Smooth muscle cell (in vitro differentiated cells): ENCODE measurements around the gene SLC16A1. TPM values are rescaled to one million over a fixed set of nuclear protein-coding genes. Genes with fewer than 3 reads are reported as not detected.

ENCODE experiments used
- DNase-seq: peaks from one replicate; lab custom pipeline; 2025; ENCODE audit not compliant: unreplicated experiment; lab: John Stamatoyannopoulos, UW
- H2AFZ ChIP-seq: fragments of 200-600 bp; sonication (generic); 2 replicates; pipeline ENCODE4 v1.6.0; 2016; ENCODE audit warnings: antibody characterized with exemption, low read depth, mild to moderate bottlenecking
- H3F3A ChIP-seq: fragments of 200-600 bp; sonication (generic); 2 replicates; pipeline ENCODE4 v1.6.0; 2017; ENCODE audit warnings: antibody characterized with exemption, low read depth
- H3K27ac ChIP-seq: fragments of 200-600 bp; sonication (generic); 2 replicates; pipeline ENCODE4 v1.5.1; 2016; ENCODE audit warnings: low read depth, mild to moderate bottlenecking
- H3K27me3 ChIP-seq: fragments of 200-600 bp; sonication (generic); 2 replicates; pipeline ENCODE4 v1.6.1; 2016; ENCODE audit warnings: low read depth, mild to moderate bottlenecking
- H3K36me3 ChIP-seq: fragments of 200-600 bp; sonication (generic); 2 replicates; pipeline ENCODE4 v1.5.1; 2016; ENCODE audit warnings: low read depth
- H3K4me1 ChIP-seq: fragments of 200-600 bp; sonication (generic); 2 replicates; pipeline ENCODE4 v1.5.1; 2016; ENCODE audit warnings: low read depth
- H3K4me2 ChIP-seq: fragments of 200-600 bp; sonication (generic); 2 replicates; pipeline ENCODE4 v1.6.0; 2016; ENCODE audit warnings: mild to moderate bottlenecking
- H3K4me3 ChIP-seq: fragments of 200-600 bp; sonication (generic); 2 replicates; pipeline ENCODE4 v1.5.1; 2016; ENCODE audit warnings: mild to moderate bottlenecking
- H3K79me2 ChIP-seq: fragments of 200-600 bp; sonication (generic); 2 replicates; pipeline ENCODE4 v1.6.0; 2016; ENCODE audit warnings: low read depth, mild to moderate bottlenecking
- H3K9ac ChIP-seq: fragments of 200-600 bp; sonication (generic); 2 replicates; pipeline ENCODE4 v1.6.0; 2016; ENCODE audit warnings: low read depth
- H3K9me3 ChIP-seq: fragments of 200-600 bp; sonication (generic); replicated peaks from 2 replicates; pipeline ENCODE4 v1.5.1; 2016; ENCODE audit warnings: low read depth
- H4K20me1 ChIP-seq: fragments of 200-600 bp; sonication (generic); 2 replicates; pipeline ENCODE4 v1.6.0; 2016; ENCODE audit warnings: low read depth
- WGBS: methylation state at CpG from one replicate; pipeline ENCODE4 v1.1.7; 2016; ENCODE audit warnings: low lambda C conversion rate; 5-methylcytosine and 5-hydroxymethylcytosine counted together
- polyA plus RNA-seq: library from polyadenylated mRNA; unstranded; fragments of >200 nt; fragmentation: Nextera tagmentation; extraction: Ambion mirVana; gene quantifications from 2 replicates; pipeline ENCODE4 v1.2.1, GENCODE V29; 2016
- total RNA-seq: library from RNA; depleted of rRNA; stranded (reverse); fragments of >200 nt; gene quantifications from 2 replicates; pipeline ENCODE4 v1.2.3, GENCODE V29; 2014
- TF ChIP-seq, protein P1 (sequence below): fragments of 200-600 bp; sonication (generic); IDR thresholded peaks from 2 replicates; pipeline ENCODE4 v1.5.1; 2017; ENCODE audit warnings: borderline replicate concordance, mild to moderate bottlenecking, antibody characterized with exemption; ENCODE audit not compliant: insufficient read depth, poor library complexity, severe bottlenecking

The SLC16A1 gene
- total and polyA plus RNA-seq, 2 experiments from 2014 or later = 43.9 to 77.7 TPM

DNA sequence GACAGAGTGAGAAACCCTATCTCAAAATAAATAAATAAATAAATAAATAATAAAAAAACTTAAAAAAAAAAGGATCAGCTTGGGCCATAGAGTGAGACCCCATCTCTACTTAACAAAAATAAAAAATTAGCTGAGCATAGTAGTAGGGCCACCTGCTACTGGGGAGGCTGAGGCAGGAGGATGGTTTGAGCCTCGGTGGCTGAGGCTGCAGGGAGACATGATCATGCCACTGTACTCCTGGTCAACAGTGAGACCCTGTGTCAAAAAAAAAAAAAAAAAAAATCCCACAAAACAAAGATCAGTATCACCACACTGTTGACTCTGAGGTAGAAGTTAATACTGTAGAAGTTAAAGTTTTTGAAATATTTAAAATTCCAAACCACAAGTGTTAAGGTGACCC is 29.1 kb downstream of the SLC16A1 start:
- Histone ChIP-seq H4K20me1 (peaks cover 63% of the 10 kb centered on the region), H3K4me1 (no peaks in the 10 kb centered on the region), H3K9me3 (no peaks in the 10 kb centered on the region), H3K9ac (no peak overlapping the region), H3K4me2 (no peak overlapping the region), H3K36me3 (peaks cover 13% of the 10 kb centered on the region), H3K4me3 (no peak overlapping the region), H3F3A (no peaks in the 10 kb centered on the region), H3K27me3 (no peaks in the 10 kb centered on the region), H3K27ac (no peak overlapping the region), H2AFZ (no peak overlapping the region), H3K79me2 (peaks cover 21% of the 10 kb centered on the region)
- WGBS = 88% methylated on average over 1 of the region's 1 CpG
- TF ChIP-seq, protein P1, sequence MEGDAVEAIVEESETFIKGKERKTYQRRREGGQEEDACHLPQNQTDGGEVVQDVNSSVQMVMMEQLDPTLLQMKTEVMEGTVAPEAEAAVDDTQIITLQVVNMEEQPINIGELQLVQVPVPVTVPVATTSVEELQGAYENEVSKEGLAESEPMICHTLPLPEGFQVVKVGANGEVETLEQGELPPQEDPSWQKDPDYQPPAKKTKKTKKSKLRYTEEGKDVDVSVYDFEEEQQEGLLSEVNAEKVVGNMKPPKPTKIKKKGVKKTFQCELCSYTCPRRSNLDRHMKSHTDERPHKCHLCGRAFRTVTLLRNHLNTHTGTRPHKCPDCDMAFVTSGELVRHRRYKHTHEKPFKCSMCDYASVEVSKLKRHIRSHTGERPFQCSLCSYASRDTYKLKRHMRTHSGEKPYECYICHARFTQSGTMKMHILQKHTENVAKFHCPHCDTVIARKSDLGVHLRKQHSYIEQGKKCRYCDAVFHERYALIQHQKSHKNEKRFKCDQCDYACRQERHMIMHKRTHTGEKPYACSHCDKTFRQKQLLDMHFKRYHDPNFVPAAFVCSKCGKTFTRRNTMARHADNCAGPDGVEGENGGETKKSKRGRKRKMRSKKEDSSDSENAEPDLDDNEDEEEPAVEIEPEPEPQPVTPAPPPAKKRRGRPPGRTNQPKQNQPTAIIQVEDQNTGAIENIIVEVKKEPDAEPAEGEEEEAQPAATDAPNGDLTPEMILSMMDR = no peak
- DNase-seq = no peak

GRCh38 chr1:112925015-112925414 is 31.0 kb downstream of the SLC16A1 start:
- DNase-seq = no peak
- H3K9ac ChIP-seq = no peak overlapping the region
- H3K9me3 ChIP-seq = no peaks in the 10 kb centered on the region
- no peak overlapping the region for H3K4me3 ChIP-seq
- TF ChIP-seq, protein P1 = no peak
- peaks cover 51% of the 10 kb centered on the region for H4K20me1 ChIP-seq
- H3K27me3 ChIP-seq = no peaks in the 10 kb centered on the region
- no peak overlapping the region for H3K4me2 ChIP-seq
- peaks cover 13% of the 10 kb centered on the region for H3K36me3 ChIP-seq
- H3K4me1 ChIP-seq = no peaks in the 10 kb centered on the region
- no peaks in the 10 kb centered on the region for H3F3A ChIP-seq
- 89% methylated on average over 3 of the region's 3 CpGs for WGBS
- H2AFZ ChIP-seq = no peak overlapping the region
- H3K79me2 ChIP-seq = peaks cover 7% of the 10 kb centered on the region
- no peak overlapping the region for H3K27ac ChIP-seq

GRCh38 chr1:112923959-112924349 is 32.0 kb downstream of the SLC16A1 start:
- Histone ChIP-seq H3K4me2 (no peak overlapping the region), H3K27me3 (no peaks in the 10 kb centered on the region), H3K36me3 (peaks cover 13% of the 10 kb centered on the region), H3K9me3 (no peaks in the 10 kb centered on the region), H2AFZ (no peak overlapping the region), H3K27ac (no peak overlapping the region), H3K4me3 (no peak overlapping the region), H4K20me1 (peaks cover 40% of the 10 kb centered on the region), H3F3A (no peaks in the 10 kb centered on the region), H3K79me2 (no peaks in the 10 kb centered on the region), H3K4me1 (no peaks in the 10 kb centered on the region), H3K9ac (no peak overlapping the region)
- no peak for DNase-seq
- 97% methylated on average over 12 of the region's 12 CpGs for WGBS
- TF ChIP-seq, protein P1 = no peak

- no peak overlapping the region for H2AFZ ChIP-seq
- TF ChIP-seq, protein P1 = no peak
- H3K79me2 ChIP-seq = no peaks in the 10 kb centered on the region
- H3K27ac ChIP-seq = no peak overlapping the region
- peaks cover 40% of the 10 kb centered on the region for H4K20me1 ChIP-seq
- no peaks in the 10 kb centered on the region for H3F3A ChIP-seq
- no peak overlapping the region for H3K4me2 ChIP-seq
- peaks cover 13% of the 10 kb centered on the region for H3K36me3 ChIP-seq
- H3K27me3 ChIP-seq = no peaks in the 10 kb centered on the region
- no peak overlapping the region for H3K9ac ChIP-seq
- WGBS = 98% methylated on average over 24 of the region's 25 CpGs
- H3K4me3 ChIP-seq = no peak overlapping the region
- DNase-seq = no peak
- no peaks in the 10 kb centered on the region for H3K4me1 ChIP-seq
- H3K9me3 ChIP-seq = no peaks in the 10 kb centered on the region
These were observed 32.6 kb downstream of the SLC16A1 start for GRCh38 chr1:112923234-112923958.
